ENCODE data around the gene UIMC1.

UIMC1 gene

DNA sequence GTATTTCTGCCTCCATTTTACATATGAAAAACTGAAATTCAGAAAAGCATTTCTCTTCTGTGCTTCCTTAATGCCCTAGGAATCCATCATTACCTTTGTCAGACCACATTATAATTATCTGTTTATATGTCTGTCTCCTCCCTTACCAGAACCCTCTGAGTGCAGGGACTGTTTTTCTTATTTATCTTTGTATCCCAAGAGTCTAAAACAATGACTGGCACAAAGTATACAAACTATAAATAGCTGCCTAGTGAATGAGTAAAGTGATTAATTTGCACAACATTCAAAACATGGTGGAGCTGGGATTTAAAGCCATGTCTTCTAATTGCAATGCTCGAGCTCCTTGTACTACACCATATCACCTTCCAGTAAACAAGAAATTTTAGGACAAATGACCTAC is 58.1 kb downstream of the UIMC1 start:
- FAIRE-seq, result no peak

DNA sequence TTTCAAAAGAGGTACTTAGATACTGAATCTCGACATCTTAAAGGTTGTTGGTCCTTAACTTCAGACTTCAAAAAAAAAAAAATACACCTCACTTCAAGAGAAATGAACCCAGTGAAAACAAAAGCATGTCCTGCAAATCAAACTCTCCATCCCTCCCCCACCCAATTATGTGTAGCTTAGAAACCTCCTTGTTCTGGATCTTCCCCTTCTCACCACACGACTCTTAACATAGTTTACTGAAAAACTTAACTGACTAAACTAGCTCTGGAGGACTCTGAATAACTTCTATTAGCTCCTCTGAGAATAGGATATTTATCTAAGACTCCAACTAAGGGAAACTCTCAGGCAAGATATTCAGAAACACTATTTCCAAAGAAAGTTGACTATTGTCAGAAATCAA is 58.7 kb downstream of the UIMC1 start:
- no peak for FAIRE-seq

DNA sequence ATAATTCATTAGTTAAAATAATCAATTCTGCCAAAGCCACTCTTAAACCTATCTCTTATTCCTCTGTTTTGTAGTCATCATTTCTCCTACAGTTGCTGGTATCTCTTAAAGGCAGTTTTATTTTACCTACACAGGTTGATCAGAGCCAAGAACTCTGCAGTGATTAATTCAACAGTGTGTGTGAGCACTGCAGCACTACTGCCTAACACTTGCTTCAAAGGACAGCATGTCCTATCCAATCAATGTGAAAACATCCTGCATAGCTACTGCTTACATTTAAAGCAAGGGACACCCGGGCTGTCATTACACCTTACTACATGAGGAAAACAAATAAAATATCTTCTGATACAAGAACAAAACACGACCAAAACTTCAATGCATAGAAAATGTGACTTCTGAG is 62.3 kb downstream of the UIMC1 start:
- no peak for FAIRE-seq

DNA sequence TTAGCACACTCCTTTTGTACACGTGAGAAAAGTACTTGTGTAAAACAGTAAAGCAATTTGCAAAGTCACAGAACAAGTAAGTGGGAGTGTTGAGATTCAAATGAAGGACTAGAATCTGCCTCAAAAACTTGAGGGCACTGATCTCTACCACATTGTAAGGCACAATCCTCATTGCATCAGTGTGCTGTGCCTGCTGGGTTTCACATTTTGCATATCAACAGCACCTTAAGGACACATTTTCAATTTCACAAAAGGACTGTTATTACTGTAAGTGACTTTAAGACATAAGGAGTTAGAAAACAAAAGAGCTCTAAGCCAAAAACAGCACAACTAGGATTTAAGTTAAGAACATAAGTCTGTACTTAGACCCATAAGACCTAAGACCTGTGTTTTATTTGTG is 62.8 kb downstream of the UIMC1 start:
- no peak for FAIRE-seq

DNA sequence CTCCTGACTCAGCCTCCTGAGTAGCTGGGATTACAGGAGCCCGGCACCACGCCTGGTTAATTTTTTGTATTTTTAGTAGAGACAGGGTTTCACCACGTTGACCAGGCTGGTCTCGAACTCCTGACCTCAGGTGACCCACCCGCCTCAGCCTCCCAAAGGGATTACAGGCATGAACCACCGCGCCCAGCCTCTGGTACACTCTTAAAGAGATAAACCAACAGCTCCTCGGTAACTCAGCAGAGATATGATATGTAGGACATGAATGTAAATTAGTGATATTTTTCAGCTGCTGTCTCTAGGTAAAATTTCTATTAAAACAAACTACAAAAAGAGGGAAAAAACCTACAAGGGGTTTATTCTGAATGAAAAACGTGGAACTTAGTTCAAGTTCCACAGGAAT is 64.6 kb downstream of the UIMC1 start:
- FAIRE-seq, result no peak

DNA sequence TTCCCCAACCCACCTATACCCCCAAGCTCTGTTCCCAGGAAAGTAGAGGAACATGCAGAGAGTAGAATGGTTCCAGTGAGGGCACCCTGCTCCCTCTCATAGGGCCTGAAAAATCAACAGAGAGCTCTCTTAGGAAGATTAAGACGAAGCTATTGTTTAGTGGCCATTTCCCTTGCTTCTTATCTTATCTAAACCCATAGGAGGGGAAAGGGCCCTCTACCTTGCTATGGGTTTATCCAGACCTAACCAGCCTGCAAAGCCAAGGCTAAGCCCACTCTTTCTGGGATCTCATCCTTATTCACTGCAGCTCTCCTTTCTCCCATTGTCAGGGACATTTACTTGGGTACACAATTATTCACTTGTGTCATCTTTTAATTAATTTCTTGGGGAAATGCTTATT is 68.1 kb downstream of the UIMC1 start:
- FAIRE-seq, result no peak

DNA sequence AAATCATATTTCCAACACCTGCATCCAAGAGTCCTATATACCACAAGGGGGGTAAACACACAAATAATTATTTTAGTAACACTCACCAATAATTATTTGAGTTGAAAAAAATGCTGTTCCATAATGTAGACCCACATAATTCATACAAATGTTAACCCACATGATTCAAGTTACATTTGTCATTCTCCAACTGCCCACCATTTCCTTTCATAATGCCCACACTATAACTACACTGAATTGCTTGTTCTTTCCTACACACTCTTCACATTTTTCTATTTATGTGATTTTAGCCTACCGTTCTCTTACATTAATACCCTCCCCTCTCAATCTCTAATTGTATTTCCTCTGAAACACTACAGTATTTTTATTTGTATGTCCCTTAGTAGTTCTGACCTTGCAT is 71.6 kb downstream of the UIMC1 start:
- no peak for FAIRE-seq

DNA sequence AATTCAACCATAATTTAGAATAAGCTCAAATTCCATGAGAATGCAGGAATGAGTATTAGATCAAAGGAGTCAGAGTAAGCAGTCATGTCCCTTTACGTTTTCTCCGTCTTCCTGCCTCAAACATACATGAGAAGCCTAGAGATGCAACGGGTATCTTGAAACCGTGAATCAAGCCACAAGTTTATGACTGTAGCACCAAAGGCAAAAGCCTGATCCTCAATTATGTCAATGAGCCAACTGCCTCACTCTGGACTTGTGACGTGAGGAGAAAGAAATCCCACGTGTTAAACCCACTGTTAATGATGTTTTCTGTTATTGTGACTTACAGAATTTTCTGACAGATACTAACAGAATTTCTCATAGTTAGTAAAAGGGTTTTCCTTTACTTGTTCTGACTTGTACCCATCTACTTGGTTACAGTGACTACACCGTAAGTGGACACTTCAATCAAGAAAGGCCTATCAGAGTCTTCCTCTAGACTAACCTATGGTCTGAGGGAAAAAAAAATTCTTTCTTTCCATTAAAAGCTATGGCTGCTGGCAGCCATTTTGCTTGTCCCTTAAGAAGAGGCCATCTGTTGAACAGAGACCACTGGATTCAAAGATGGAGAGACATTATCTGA is 72.2 kb downstream of the UIMC1 start:
- no peak for FAIRE-seq

DNA sequence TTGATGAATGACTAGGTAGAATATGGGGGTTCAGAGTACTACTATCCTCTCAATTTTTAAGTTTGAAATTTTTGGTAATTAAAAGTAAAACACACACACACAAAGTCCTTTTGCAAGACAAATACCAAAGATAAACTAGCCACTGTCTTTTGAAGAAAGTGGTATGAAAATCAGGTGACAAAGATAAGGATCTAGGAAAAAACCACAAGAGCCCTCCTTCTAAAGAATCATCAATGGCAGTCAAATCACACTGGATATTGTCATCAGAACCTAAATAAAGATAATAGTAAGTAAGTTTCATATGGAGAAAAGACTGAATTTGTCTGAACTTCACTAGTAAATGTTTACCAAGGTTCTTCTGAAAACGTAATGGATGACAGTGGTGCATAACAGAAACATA is 76.9 kb downstream of the UIMC1 start:
- FAIRE-seq, result no peak

DNA sequence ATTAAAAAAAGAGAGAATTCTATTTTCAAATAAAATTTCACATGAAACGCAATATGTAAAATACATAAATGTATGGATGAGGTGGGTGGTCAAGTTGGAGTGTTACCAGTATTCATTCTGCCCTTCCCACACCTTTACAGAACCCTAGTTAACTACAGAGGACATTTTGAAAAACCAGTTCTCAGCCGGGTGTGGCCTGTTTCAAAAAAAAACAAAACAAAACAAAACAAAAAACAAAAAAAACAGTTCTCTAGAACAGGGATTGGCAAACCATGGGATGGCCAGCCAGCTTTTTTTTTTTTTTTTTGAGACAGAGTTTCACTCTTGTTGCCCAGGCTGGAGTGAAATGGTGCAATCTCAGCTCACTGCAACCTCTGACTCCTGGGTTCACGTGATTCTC is 79.0 kb downstream of the UIMC1 start:
- no peak for FAIRE-seq

DNA sequence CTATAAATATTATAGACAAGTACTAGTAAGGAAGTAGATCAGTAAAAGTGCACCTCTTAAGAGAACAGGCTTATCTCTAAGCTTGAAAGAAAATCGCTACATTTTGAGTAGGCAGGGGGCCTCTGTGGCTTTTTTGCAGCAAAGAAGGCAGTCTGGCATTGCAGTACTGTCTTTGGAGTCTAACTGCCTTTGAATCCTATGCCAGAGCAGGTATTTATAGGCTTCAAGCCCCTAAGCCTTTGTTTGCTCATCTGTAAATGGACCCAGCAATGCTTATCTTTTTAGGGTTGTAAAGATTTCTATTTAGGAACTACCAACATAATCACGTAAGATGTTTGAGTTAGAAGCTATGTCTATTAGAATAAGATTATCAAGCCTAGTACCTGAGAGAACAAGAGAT is 83.8 kb downstream of the UIMC1 start:
- FAIRE-seq, result no peak

DNA sequence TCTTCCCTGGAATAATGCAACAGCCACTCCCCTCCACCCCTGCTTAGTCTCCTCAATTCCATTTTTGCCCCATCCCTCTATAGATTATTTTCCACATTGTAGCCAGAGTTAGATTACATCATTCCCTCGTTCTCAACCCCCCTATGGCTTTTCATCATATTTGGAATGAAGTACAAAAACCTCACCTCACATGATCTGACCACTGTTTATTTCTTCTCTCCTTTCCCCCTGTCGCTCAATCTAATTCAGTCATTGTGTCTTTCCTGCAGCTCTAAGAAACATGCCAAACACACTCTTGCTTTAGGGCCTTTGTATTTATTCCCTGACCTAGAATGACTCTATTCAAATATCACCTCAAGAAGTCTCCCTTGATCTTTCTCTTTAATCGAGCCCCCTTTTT is 84.9 kb downstream of the UIMC1 start:
- no peak for FAIRE-seq

DNA sequence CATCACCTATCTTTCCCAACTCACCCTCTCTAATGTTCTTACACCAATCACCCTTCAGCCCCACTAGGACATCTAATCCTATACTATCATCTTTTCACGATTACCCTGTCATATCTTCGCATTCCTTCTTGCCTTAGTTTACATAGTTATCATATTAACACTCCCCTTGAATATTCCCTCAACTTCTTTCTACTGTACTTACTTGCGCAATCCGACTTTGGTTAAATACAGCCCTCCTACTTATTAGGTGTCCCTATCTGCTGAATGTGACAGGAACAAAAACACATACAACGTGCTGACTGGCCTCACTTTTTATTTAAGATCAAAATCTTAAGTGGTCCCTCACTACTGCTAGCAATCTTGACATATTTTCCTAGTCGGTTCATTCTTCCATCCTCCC is 88.0 kb downstream of the UIMC1 start:
- FAIRE-seq, result no peak

DNA sequence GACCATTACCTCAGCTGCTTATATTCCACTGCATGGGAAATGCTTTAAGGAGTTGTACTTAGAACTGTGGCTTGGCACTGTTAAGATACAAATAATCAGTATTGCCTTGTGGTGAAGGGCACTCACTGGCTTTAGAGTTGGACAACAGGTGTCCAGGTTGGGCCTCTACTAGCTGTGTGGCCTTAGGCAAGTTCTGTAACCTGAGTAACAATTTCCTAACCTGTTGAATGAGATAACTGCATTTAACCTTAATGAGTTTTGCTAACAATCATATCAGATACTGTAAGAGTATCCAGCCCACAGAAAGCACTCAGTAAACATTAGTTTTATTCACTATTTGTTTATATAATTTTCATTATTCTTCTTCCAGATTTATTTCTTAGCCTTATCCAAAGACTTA is 90.2 kb downstream of the UIMC1 start:
- FAIRE-seq, result no peak

DNA sequence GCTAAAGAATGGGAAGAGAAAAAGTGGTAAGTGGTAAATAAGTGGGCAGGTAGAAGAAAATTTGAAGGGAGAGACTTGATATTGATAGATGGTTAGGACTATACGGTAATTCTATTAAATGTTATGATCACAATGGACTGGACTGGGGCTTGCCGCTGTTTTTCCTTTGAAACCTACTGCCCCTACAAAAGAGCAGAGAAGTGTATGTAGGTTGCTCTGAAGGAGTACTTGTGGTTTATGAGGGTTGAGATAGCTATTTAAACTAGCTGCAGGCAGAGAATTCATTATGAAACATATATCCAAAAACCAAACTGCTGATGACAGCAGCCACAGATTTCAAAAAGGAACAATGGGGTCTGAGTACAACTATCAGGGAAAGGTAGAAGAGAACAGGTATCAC is 90.7 kb downstream of the UIMC1 start:
- no peak for FAIRE-seq

DNA sequence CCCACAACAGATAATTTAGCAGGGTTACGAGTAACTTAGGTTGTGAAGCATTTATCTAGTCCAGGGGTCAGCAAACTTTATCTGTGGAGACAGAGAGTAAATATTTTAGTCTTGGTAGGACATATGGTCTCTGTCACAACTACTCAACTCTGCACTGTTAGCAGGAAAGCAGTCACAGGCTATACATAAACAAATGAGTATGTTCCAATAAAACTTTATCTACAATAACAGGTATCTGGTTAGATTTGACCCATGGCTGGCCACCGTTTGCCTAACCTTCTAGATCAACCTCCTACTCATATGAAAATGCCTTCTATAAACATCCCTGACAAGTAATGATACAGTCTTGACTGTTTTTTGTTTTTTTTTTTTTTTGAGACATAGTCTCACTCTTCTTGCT is 94.5 kb downstream of the UIMC1 start:
- no peak for FAIRE-seq

DNA sequence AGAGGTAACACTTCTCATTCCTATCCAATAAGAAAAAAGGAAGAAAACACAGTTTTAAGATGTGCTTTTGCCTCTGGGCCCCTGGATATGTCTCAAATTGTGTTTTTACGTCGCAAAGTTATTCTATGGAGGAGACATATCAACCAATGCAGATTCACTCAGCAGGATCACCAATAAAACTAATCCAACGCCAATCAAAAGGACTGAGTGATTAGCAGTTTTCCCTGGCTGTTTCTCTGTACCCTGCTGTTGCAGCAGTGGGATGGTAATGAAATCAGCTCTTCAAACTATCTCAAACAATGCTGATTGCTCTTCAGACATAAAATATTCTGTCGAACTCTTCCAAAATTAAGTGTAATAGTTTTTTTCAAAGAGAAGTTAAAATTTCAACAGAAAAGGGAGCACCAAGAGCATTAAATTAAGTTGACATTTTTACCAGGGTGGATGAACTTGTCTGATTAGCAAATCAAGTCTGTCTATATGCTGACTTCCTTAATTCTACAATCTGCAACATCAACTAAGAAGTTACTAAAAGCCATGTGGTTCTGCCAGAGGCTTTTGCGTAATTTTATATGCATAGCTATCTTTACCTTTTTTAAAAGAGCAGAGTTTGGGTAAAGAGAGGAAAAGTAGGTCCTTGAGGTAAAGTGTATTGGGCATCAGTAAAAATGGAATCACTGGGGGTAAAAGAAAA is 97.8 kb downstream of the UIMC1 start:
- FAIRE-seq, result no peak

DNA sequence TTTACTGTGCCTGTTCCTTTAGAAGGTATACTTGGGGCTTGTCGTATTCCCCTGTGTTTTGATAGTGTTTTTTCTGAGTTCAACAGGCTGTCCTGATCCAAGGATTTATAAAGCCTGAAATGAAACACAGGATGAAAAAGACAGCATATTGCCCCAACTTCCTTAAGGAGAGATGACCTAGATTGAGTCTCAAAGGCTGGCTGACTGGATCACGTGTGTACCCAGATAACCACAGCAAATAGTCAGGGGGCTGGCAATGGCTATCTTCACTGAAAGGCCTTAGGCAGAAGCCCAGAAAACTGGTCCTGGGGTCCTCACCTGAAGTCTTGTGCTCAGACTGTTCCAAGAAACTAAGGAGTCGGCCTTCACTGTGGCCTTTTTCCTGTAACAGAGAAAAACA is 99.8 kb downstream of the UIMC1 start:
- FAIRE-seq, result no peak

DNA sequence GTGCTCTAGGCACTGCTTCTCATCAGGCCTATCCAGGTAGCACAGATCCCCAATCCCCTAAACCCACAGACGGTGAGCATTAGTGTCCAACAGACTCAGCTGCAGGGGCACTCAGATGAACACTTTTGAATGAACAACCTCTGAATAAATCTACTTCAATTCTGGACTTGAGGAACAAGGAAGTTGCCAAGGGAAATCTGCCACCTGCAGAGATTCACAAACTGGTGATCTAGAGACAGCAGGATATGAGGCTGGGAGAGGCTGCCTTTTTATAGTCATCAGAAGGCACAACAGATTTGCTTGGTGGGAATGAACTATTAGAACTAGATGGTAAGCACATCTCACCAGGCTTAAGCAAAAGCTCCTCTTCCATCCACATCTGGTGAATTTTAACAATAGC is 100.5 kb downstream of the UIMC1 start:
- FAIRE-seq, result no peak

DNA sequence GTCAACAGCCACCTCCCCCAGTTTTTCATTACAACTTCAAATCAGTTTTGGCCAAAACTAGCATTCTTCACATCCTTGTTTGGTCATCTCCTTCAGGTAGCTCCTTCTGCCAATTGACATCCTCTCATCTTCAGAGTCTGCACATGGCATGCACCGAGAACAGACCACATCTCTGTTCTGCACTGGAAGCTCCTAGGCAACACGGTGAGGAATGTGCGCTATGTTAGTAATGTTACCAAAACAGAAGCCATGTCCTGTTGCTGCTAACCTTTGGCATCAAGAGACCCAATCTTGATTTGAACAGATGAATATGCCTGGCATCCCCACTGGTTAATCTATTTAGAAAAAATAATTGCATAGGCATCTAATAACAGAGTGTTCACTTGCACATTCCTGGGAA is 102.3 kb downstream of the UIMC1 start:
- FAIRE-seq, result no peak

DNA sequence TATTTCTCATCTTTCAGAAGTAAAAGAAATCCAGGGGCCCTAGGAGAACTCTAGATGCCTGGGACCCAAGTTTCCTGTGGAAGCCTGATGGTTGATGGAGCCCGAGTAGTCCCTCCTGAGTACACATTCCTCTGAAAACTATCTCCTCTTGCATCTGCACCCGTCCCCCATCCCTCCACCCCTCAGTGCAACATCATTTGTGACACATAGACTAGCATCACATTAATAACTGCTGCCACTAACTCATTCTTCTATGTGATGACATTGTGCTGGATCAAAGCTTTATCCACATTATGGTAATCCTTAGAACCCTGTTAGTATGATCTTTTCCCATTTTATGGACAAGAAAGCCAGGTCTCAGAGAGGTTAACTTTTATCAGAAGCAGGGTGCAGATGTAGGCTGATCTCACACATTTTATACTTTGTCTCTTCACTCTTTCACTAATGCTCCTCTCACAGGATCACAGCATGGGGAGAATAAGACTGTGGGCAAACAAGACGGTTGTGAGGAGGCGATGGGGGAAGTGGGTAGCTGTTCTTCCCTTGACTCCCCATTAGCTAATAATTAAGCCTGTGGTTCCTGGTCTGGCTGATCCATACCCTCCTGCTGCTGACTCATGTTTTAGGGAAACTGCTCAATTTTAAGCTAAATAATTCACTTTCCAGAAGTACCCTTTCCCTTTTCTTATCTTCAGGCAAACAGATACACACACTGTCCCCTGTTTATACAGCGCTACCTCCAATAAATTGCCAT is 103.5 kb downstream of the UIMC1 start:
- no peak for FAIRE-seq

DNA sequence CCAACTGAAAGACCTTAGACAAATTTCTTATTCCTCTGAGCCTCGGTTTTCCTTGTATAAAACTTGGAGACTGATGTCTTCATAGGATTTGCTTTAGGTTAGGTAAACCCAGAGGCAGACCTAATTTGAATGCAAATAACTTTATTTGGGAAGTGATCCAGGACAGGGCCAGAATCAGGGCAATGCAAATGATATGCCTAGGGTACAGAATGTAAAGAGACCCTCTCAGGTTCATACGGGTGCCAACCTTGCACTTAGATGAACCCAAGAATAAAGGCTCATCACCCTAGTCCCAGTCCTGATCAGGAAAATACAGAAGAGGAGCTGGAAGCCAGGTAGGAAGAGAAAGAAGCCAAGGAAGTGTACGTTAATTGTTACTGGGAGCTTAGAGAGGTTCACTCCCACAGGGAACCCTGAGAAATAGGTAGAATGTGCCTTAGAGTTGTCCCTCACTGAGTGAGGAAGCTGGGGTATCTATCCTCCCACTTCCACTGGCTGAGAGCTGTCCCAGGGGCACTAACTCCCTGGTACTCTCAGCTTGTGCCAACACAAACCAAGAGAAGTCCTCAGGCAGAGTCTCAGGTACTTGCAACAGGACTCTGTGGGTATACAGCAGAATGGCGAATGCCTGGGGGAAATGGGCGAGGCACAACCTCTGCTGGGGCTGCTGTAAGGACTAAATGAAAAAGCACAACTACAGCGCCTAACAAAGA is 104.3 kb downstream of the UIMC1 start:
- no peak for FAIRE-seq

DNA sequence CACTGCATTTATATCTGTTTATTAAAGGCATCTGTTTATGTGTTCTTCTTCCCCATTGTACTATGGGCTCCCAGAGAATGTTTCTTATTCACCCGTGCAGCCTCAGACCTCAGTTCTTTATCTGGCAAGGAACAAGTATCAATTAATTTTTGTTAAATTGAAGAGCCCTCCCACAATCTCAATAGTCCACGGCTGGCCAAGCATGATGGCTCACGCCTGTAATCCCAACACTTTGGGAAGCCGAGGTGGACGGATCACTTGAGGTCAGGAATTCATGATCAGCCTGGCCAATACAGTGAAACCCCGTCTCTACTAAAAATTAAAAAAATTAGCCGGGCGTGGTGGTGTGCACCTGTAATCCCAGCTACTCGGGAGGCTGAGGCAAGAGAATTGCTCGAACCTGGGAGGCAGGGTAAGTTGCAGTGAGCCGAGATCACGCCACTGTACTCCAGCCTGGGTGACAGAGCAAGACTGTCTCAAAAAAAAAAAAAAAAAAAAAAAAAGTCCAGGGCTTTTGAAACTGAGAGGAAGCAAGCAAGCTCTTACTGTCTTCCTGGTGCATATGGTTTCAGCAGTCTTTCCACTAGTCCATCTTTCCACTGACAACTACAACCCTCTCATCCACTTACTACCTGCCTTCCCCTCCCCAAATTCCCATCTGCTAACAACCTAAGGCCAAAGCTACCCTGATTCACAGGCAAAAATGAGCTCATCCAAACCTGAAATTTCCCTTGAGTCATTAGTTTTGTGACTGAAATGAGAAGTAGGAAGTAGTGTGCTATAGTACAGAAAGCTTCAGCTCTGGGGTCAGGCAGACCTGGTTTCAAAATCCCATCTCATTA is 105.1 kb downstream of the UIMC1 start:
- no peak for FAIRE-seq
